SK-N-SH (cell line): Measurements from ENCODE around the gene TEAD1. TPM values are rescaled to one million over a fixed set of nuclear protein-coding genes. Genes with fewer than 3 reads are reported as not detected.

Source experiments
- CTCF ChIA-PET: fragments of 300-600, 350-600 bp; formaldehyde crosslinking; extraction: SDS; loops from one replicate; lab custom pipeline; 2021; lab: Yijun Ruan, JAX
- POLR2A ChIA-PET: fragments of 350-600 bp; sonication (Branson Sonifier 250); formaldehyde crosslinking; extraction: SDS; loops from one replicate; lab custom pipeline; 2020; ENCODE audit warnings: antibody characterized with exemption, inconsistent platforms; lab: Yijun Ruan, JAX
- DNase-seq: peaks from one replicate; pipeline ENCODE4 v3.0.0; 2012
- H2AFZ ChIP-seq: fragments of 200-600 bp; sonication (generic); 2 replicates; pipeline ENCODE4 v1.8.1; 2016; ENCODE audit warnings: antibody characterized with exemption, mild to moderate bottlenecking, low read depth
- H3F3A ChIP-seq: fragments of 200-600 bp; sonication (generic); replicated peaks from 2 replicates; pipeline ENCODE3; 2016; ENCODE audit warnings: antibody characterized with exemption, mild to moderate bottlenecking; ENCODE audit not compliant: insufficient read depth
- H3K27ac ChIP-seq, 2 experiments: fragments of 200-500 bp in 1 of 2; fragments of 200-600 bp in 1 of 2; sonication (Bioruptor generic) in 1 of 2; sonication (generic), shearing (Covaris generic) in 1 of 2; 2 replicates each; pipeline versions ENCODE4 v1.5.1 to v1.6.1; 2014 to 2016; ENCODE audit warnings: low read depth in 2 of 2, inconsistent platforms in 1 of 2, low read length in 1 of 2, mild to moderate bottlenecking in 1 of 2, mixed read lengths in 1 of 2
- H3K27me3 ChIP-seq: fragments of 200-600 bp; sonication (generic), shearing (Covaris generic); 2 replicates; pipeline ENCODE4 v1.6.1; 2016; ENCODE audit warnings: mixed run types; ENCODE audit not compliant: insufficient read depth
- H3K36me3 ChIP-seq, 2 experiments: fragments of 200-500 bp in 1 of 2; fragments of 200-600 bp in 1 of 2; sonication (Bioruptor generic) in 1 of 2; sonication (generic) in 1 of 2; replicated peaks in 1 of 2; 2 replicates each; pipeline versions ENCODE3 to v1.5.1; 2014 to 2016; ENCODE audit warnings: low read length in 1 of 2, mild to moderate bottlenecking in 1 of 2; ENCODE audit not compliant: insufficient read depth in 2 of 2, control insufficient read depth in 1 of 2
- H3K4me1 ChIP-seq, 2 experiments: fragments of 200-500 bp in 1 of 2; fragments of 200-600 bp in 1 of 2; sonication (Bioruptor generic) in 1 of 2; sonication (generic), shearing (Covaris generic) in 1 of 2; 2 replicates each; pipeline versions ENCODE4 v1.5.1 to v1.6.1; 2014 to 2016; ENCODE audit warnings: low read depth in 1 of 2, low read length in 1 of 2, mixed run types in 1 of 2; ENCODE audit not compliant: insufficient read depth in 2 of 2, control insufficient read depth in 1 of 2
- H3K4me2 ChIP-seq: fragments of 200-600 bp; sonication (generic), shearing (Covaris generic); 2 replicates; pipeline ENCODE4 v1.6.1; 2017; ENCODE audit warnings: mixed run types
- H3K4me3 ChIP-seq, 2 experiments: fragments of 200-500 bp in 1 of 2; fragments of 200-600 bp in 1 of 2; sonication (Bioruptor generic) in 1 of 2; sonication (generic), shearing (Covaris generic) in 1 of 2; 2 replicates each; pipeline versions ENCODE4 v1.5.1 to v1.8.1; 2014 to 2016; ENCODE audit warnings: low read depth in 2 of 2, inconsistent platforms in 1 of 2, low read length in 1 of 2, mild to moderate bottlenecking in 1 of 2, mixed read lengths in 1 of 2, moderate library complexity in 1 of 2
- H3K79me2 ChIP-seq: fragments of 200-600 bp; sonication (generic); 2 replicates; pipeline ENCODE4 v1.8.1; 2017; ENCODE audit warnings: mild to moderate bottlenecking; ENCODE audit not compliant: insufficient read depth
- H3K9ac ChIP-seq: fragments of 200-600 bp; sonication (generic); 2 replicates; pipeline ENCODE4 v1.6.1; 2017; ENCODE audit warnings: mixed run types
- H3K9me2 ChIP-seq: fragments of 200-600 bp; sonication (generic); 2 replicates; pipeline ENCODE4 v1.6.1; 2017; ENCODE audit warnings: mixed run types
- H3K9me3 ChIP-seq: fragments of 200-600 bp; sonication (generic); 2 replicates; pipeline ENCODE4 v1.6.1; 2017; ENCODE audit warnings: mixed run types, mild to moderate bottlenecking, moderate library complexity
- H4K20me1 ChIP-seq: fragments of 200-600 bp; sonication (generic); 2 replicates; pipeline ENCODE4 v1.6.1; 2017; ENCODE audit warnings: mild to moderate bottlenecking, mixed run types; ENCODE audit not compliant: insufficient read depth
- CHD2 ChIP-seq: fragments of 150-350 bp; IDR thresholded peaks from 2 replicates; pipeline ENCODE4 v1.6.1; 2018; ENCODE audit warnings: low read length; ENCODE audit not compliant: partially characterized antibody
- ELF1 ChIP-seq: IDR thresholded peaks from 2 replicates; pipeline ENCODE4 v1.4.0; 2012
- EP300 ChIP-seq, 2 experiments: IDR thresholded peaks; 2 replicates each; pipeline versions ENCODE4 v1.4.0 to v1.6.1; 2012; ENCODE audit warnings: borderline replicate concordance in 1 of 2, low read depth in 1 of 2, low read length in 1 of 2
- EZH2phosphoT487 ChIP-seq: fragments of 200-600 bp; sonication (generic); IDR thresholded peaks from 2 replicates; pipeline ENCODE4 v1.6.1; 2017; ENCODE audit warnings: low read depth, mixed run types, mild to moderate bottlenecking, antibody characterized with exemption, moderate library complexity, borderline replicate concordance
- FOXJ3 ChIP-seq: sonication (generic); formaldehyde crosslinking; IDR thresholded peaks from 2 replicates; pipeline ENCODE4 v1.5.1; 2020; ENCODE audit warnings: mild to moderate bottlenecking, missing genetic modification reagents
- IRF3 ChIP-seq: fragments of 150-350 bp; IDR thresholded peaks from 2 replicates; pipeline ENCODE4 v1.6.1; 2016; ENCODE audit warnings: mild to moderate bottlenecking, low read depth, low read length
- JUND ChIP-seq: IDR thresholded peaks from 2 replicates; pipeline ENCODE4 v1.4.0; 2012
- MXI1 ChIP-seq: IDR thresholded peaks from 2 replicates; pipeline ENCODE4 v1.6.1; 2012; ENCODE audit warnings: mild to moderate bottlenecking, low read depth, low read length, improper control_type of control experiment
- NFIC ChIP-seq: IDR thresholded peaks from 2 replicates; pipeline ENCODE4 v1.4.0; 2012; ENCODE audit warnings: borderline replicate concordance
- NRF1 ChIP-seq: IDR thresholded peaks from 2 replicates; pipeline ENCODE4 v1.6.1; 2012; ENCODE audit warnings: low read depth, mild to moderate bottlenecking, low read length
- PBX3 ChIP-seq: IDR thresholded peaks from 2 replicates; pipeline ENCODE4; 2012
- RAD21 ChIP-seq: IDR thresholded peaks from 2 replicates; pipeline ENCODE4 v1.6.1; 2012; ENCODE audit warnings: mild to moderate bottlenecking, low read length
- RCOR1 ChIP-seq: fragments of 150-350 bp; IDR thresholded peaks from 2 replicates; pipeline ENCODE4 v1.6.1; 2017; ENCODE audit warnings: antibody characterized with exemption, low read length
- REST ChIP-seq: IDR thresholded peaks from 2 replicates; pipeline ENCODE4 v1.6.1; 2012; ENCODE audit warnings: mild to moderate bottlenecking, low read depth, low read length, moderate library complexity
- RFX5 ChIP-seq: IDR thresholded peaks from 2 replicates; pipeline ENCODE4 v1.6.1; 2012; ENCODE audit warnings: mild to moderate bottlenecking, improper control_type of control experiment, low read length
- RXRA ChIP-seq: IDR thresholded peaks from 2 replicates; pipeline ENCODE4 v1.4.0; 2012; ENCODE audit warnings: low read depth, mild to moderate bottlenecking, borderline replicate concordance
- SMC3 ChIP-seq: IDR thresholded peaks from 2 replicates; pipeline ENCODE4 v1.6.1; 2012; ENCODE audit warnings: low read depth, low read length, improper control_type of control experiment
- TCF12 ChIP-seq: IDR thresholded peaks from 2 replicates; pipeline ENCODE4 v1.4.0; 2012
- USF2 ChIP-seq: fragments of 150-350 bp; IDR thresholded peaks from 2 replicates; pipeline ENCODE4 v1.6.1; 2017; ENCODE audit warnings: antibody characterized with exemption, low read length, low read depth, borderline replicate concordance
- ZBTB33 ChIP-seq: IDR thresholded peaks from 2 replicates; pipeline ENCODE4 v1.4.0; 2012; ENCODE audit warnings: low read depth, borderline replicate concordance
- WGBS: methylation state at CpG from one replicate; pipeline ENCODE4 v1.1.6; 2017; ENCODE audit warnings: low lambda C conversion rate; 5-methylcytosine and 5-hydroxymethylcytosine counted together
- polyA plus RNA-seq, 3 experiments: library from polyadenylated mRNA; depleted of rRNA; stranded (reverse); fragments of >200 nt; gene quantifications; 2 replicates each; pipeline ENCODE4 v1.2.3, GENCODE V29; 2012

TEAD1 gene
- polyA plus RNA-seq, 1 of the 3 experiments (the other 2 are of a cell fraction), result 31.2 TPM

- H3K79me2 ChIP-seq, result no peaks in the 10 kb centered on the region
- WGBS, result 81% methylated on average over 3 of the region's 3 CpGs
- H3F3A ChIP-seq, result no peaks in the 10 kb centered on the region
- H3K36me3 ChIP-seq, result no peaks in the 10 kb centered on the region
- DNase-seq, result no peak
- TF ChIP-seq RXRA, result no peak
- TF ChIP-seq MXI1, result no peak
- TF ChIP-seq JUND, result no peak
- TF ChIP-seq ELF1, result no peak
- no peak for TF ChIP-seq FOXJ3 (CRISPR knock-in tag)
- TF ChIP-seq NFIC, result no peak
- TF ChIP-seq TCF12, result no peak
- no peak for TF ChIP-seq EP300 (IDR thresholded peaks at IDR 0.05; ENCODE audit: borderline replicate concordance in 1 of 2, low read depth in 1 of 2, low read length in 1 of 2)
- no peak for TF ChIP-seq IRF3
- no peak for TF ChIP-seq ZBTB33
- TF ChIP-seq RAD21, result no peak
- TF ChIP-seq EZH2phosphoT487, result no peak
- no peak for TF ChIP-seq CHD2
- no peak for TF ChIP-seq NRF1
- TF ChIP-seq USF2, result no peak
- TF ChIP-seq RCOR1, result no peak
- TF ChIP-seq PBX3, result no peak
- TF ChIP-seq REST, result no peak
- TF ChIP-seq RFX5, result no peak
- TF ChIP-seq SMC3, result no peak
- H3K4me3 ChIP-seq, result no peak overlapping the region
- H3K9ac ChIP-seq, result no peak overlapping the region
- H3K4me1 ChIP-seq, result no peaks in the 10 kb centered on the region
- ChIA-PET CTCF (interaction anchor here (1.3 to 2.4 kb wide), 4 partner anchors 18 to 628 kb away, joined by 3 to 9 read pairs (median 4); no protein-coding TSS in a partner anchor), POLR2A (no interaction called here)
- H4K20me1 ChIP-seq, result no peaks in the 10 kb centered on the region
- 0 out of 2 replicates have a peak, but pooled peaks cover under 1% of the 10 kb centered on the region for H3K9me3 ChIP-seq
- no peaks in the 10 kb centered on the region for H3K9me2 ChIP-seq
- no peaks in the 10 kb centered on the region for H3K27me3 ChIP-seq
- H3K27ac ChIP-seq, result no peak overlapping the region
- H3K4me2 ChIP-seq, result no peak overlapping the region
- no peak overlapping the region for H2AFZ ChIP-seq
Measured at GRCh38 chr11:12958986-12959385, 284.8 kb downstream of the TEAD1 start.
